T-cell (primary cell): ENCODE data around the gene GTPBP1. TPM values are rescaled to one million over a fixed set of nuclear protein-coding genes. Genes with fewer than 3 reads are reported as not detected.

ENCODE experiments used
- ATAC-seq, 4 experiments: fragments of 200-7000 bp in 3 of 4; fragments of 150-1000 bp in 1 of 4; cut with Tn5 transposase; replicated peaks in 1 of 4; 1 replicate in 3 of 4; 2 replicates in 1 of 4; pipeline ENCODE4 v1.10.0; 2021; ENCODE audit warnings: moderate library complexity in 3 of 4, mild to moderate bottlenecking in 2 of 4, moderate number of reproducible peaks in 1 of 4
- CTCF ChIA-PET, 2 donors: fragments of 300-600 bp; sonication (Branson Sonifier 250); formaldehyde crosslinking; loops; one replicate each; lab custom pipeline; 2022; ENCODE audit warnings: antibody characterized with exemption in 2 of 2; lab: Charles Lee
- POLR2A ChIA-PET, 2 donors: fragments of 300-600 bp; sonication (Branson Sonifier 250); formaldehyde crosslinking; loops; one replicate each; lab custom pipeline; 2022; ENCODE audit warnings: antibody characterized with exemption in 2 of 2; lab: Charles Lee
- DNase-seq, 35 experiments: peaks; one replicate each; pipeline versions ENCODE4 v3.0.0 to v3.0.0-alpha.2; 2013 to 2023
- H3K27ac ChIP-seq: one replicate; pipeline ENCODE4 v1.5.1; 2013; ENCODE audit warnings: low read length
- H3K27me3 ChIP-seq, 2 experiments: replicated peaks in 1 of 2; 1 replicate in 1 of 2; 2 replicates in 1 of 2; pipeline versions ENCODE4 v1.6.1 to v1.7.0; 2013; ENCODE audit warnings: low read length in 1 of 2, mixed read lengths in 1 of 2; ENCODE audit not compliant: control insufficient read depth in 2 of 2, insufficient read depth in 2 of 2; ENCODE audit errors: extremely low read depth in 1 of 2
- H3K36me3 ChIP-seq, 2 donors: 1 replicate in 1 of 2; 2 replicates in 1 of 2; pipeline versions ENCODE4 v1.6.1 to v1.7.0; 2013; ENCODE audit warnings: low read length in 1 of 2; ENCODE audit not compliant: control insufficient read depth in 2 of 2, insufficient read depth in 1 of 2; ENCODE audit errors: extremely low read depth in 1 of 2
- H3K4me1 ChIP-seq, 2 experiments: 1 replicate in 1 of 2; 2 replicates in 1 of 2; pipeline versions ENCODE4 v1.6.1 to v1.7.0; 2013; ENCODE audit warnings: low read length in 2 of 2, mixed read lengths in 1 of 2; ENCODE audit not compliant: insufficient read depth in 2 of 2, control insufficient read depth in 1 of 2; ENCODE audit errors: extremely low read depth in 1 of 2
- H3K4me3 ChIP-seq, 2 donors: 1 replicate in 1 of 2; 2 replicates in 1 of 2; pipeline versions ENCODE4 v1.5.1 to v1.7.0; 2013; ENCODE audit warnings: mild to moderate bottlenecking in 2 of 2, low read length in 1 of 2, moderate library complexity in 1 of 2; ENCODE audit not compliant: control insufficient read depth in 1 of 2; ENCODE audit errors: extremely low read depth in 1 of 2
- H3K9me3 ChIP-seq: 2 replicates; pipeline ENCODE4 v1.7.0; 2013
- H3K27ac Mint-ChIP-seq, 2 donors: one replicate each; pipeline ENCODE4 v1.8.0; 2020 to 2021; ENCODE audit warnings: mild to moderate bottlenecking in 2 of 2, mixed read lengths in 2 of 2
- H3K27me3 Mint-ChIP-seq, 2 donors: one replicate each; pipeline ENCODE4 v1.8.0; 2021 to 2022; ENCODE audit warnings: mixed read lengths in 2 of 2
- H3K36me3 Mint-ChIP-seq: one replicate; pipeline ENCODE4 v1.8.0; 2021; ENCODE audit warnings: mixed read lengths
- H3K4me1 Mint-ChIP-seq, 3 donors: one replicate each; pipeline ENCODE4 v1.8.0; 2020 to 2022; ENCODE audit warnings: mixed read lengths in 3 of 3, mild to moderate bottlenecking in 1 of 3
- H3K4me3 Mint-ChIP-seq, 3 donors: one replicate each; pipeline ENCODE4 v1.8.0; 2020 to 2022; ENCODE audit warnings: mild to moderate bottlenecking in 3 of 3, mixed read lengths in 3 of 3, moderate library complexity in 3 of 3
- H3K9me3 Mint-ChIP-seq, 3 donors: one replicate each; pipeline ENCODE4 v1.8.0; 2020 to 2022; ENCODE audit warnings: mixed read lengths in 3 of 3
- WGBS: methylation state at CpG from one replicate; pipeline ENCODE4 v1.1.5; 2013; ENCODE audit warnings: missing lambda C conversion rate; ENCODE audit not compliant: insufficient coverage; 5-methylcytosine and 5-hydroxymethylcytosine counted together
- total RNA-seq, 35 experiments: library from RNA in 6 of 35; stranded (reverse) in 6 of 35; fragments of 120-200 nt in 1 of 35; gene quantifications; one replicate each; pipeline versions ENCODE4 v1.2.1 to v1.2.4 and lab custom pipeline; 2013 to 2026

The GTPBP1 gene
- total RNA-seq, 5 donors from 2014 or later (not counting 1 experiment from before 2014, with no cell fraction given): 79.1 to 229 (median 83.3) TPM

GRCh38 chr22:38742176-38742942, 36.6 kb downstream of the GTPBP1 start:
- H3K9me3 Mint-ChIP-seq: no peaks in the 10 kb centered on the region
- 88% methylated on average over 21 of the region's 25 CpGs for WGBS
- Histone ChIP-seq H3K4me3 (no peak overlapping the region), H3K27ac (peak overlapping the region; percentile 31), H3K27me3 (no peaks in the 10 kb centered on the region), H3K4me1 (peaks cover 0 to 76% of the 10 kb centered on the region in 2 experiments), H3K36me3 (peaks cover 55 to 99% of the 10 kb centered on the region in 2 donors), H3K9me3 (no peaks in the 10 kb centered on the region)
- peaks cover 56% of the 10 kb centered on the region for H3K36me3 Mint-ChIP-seq
- no peak overlapping the region for H3K4me3 Mint-ChIP-seq
- H3K27me3 Mint-ChIP-seq: no peaks in the 10 kb centered on the region
- peak overlapping the region; percentile 48 to 55 for H3K27ac Mint-ChIP-seq
- POLR2A ChIA-PET: interaction anchor here in 1 of 2 donors (0.6 kb wide), 1 partner anchor 39 kb away, joined by 7 read pairs; no protein-coding TSS in a partner anchor
- H3K4me1 Mint-ChIP-seq: peaks cover 20 to 61% (median 54%) of the 10 kb centered on the region in 3 donors
- CTCF ChIA-PET: interaction anchor here in 1 of 2 donors (0.6 kb wide), 1 partner anchor 17 kb away, joined by 3 read pairs; no protein-coding TSS in a partner anchor
- ATAC-seq (no peak), DNase-seq (no peak)

GRCh38 chr22:38744981-38745380, 39.2 kb downstream of the GTPBP1 start:
- DNase-seq (no peak), ATAC-seq (no peak)
- 100% methylated on average over 3 of the region's 6 CpGs for whole genome bisulfite sequencing
- peaks cover 58% of the 10 kb centered on the region for H3K36me3 Mint-ChIP-seq
- no peaks in the 10 kb centered on the region for H3K27me3 Mint-ChIP-seq
- H3K27me3 ChIP-seq: no peaks in the 10 kb centered on the region
- no peaks in the 10 kb centered on the region for H3K9me3 ChIP-seq
- H3K27ac ChIP-seq: peak overlapping the region; percentile 18
- H3K4me3 Mint-ChIP-seq: no peak overlapping the region
- H3K27ac Mint-ChIP-seq: peak overlapping the region; percentile 77 to 78
- no peaks in the 10 kb centered on the region for H3K9me3 Mint-ChIP-seq
- H3K4me3 ChIP-seq: no peak overlapping the region
- ChIA-PET POLR2A (no interaction called here), CTCF (interaction anchor here in 1 of 2 donors (1.1 kb wide), 1 partner anchor 20 kb away, joined by 4 read pairs; no protein-coding TSS in a partner anchor)
- peaks cover 22 to 60% (median 57%) of the 10 kb centered on the region in 3 donors for H3K4me1 Mint-ChIP-seq
- peaks cover 42 to 97% of the 10 kb centered on the region in 2 donors for H3K36me3 ChIP-seq
- peaks cover 0 to 73% of the 10 kb centered on the region in 2 experiments for H3K4me1 ChIP-seq

- Histone ChIP-seq H3K9me3 (no peaks in the 10 kb centered on the region), H3K27ac (peak overlapping the region; percentile 5), H3K4me1 (peaks cover 3 to 73% of the 10 kb centered on the region in 2 experiments), H3K36me3 (peaks cover 38 to 97% of the 10 kb centered on the region in 2 donors), H3K27me3 (no peaks in the 10 kb centered on the region), H3K4me3 (peak overlapping the region in 1 of 2 donors; percentile 12)
- 94% methylated on average over 8 of the region's 14 CpGs for WGBS
- ATAC-seq (no peak), DNase-seq (no peak)
- Mint-ChIP-seq H3K4me1 (peaks cover 30 to 65% (median 59%) of the 10 kb centered on the region in 3 donors), H3K4me3 (no peak overlapping the region), H3K27ac (peak overlapping the region; percentile 77 to 78), H3K36me3 (peaks cover 58% of the 10 kb centered on the region), H3K27me3 (no peaks in the 10 kb centered on the region), H3K9me3 (no peaks in the 10 kb centered on the region)
- ChIA-PET CTCF (interaction anchor here in 1 of 2 donors (0.5 to 1.1 kb wide), 2 partner anchors 21 to 947 kb away, joined by 3 to 4 read pairs; no protein-coding TSS in a partner anchor), POLR2A (no interaction called here)
Observed at GRCh38 chr22:38745676-38746460, 40.1 kb downstream of the GTPBP1 start.

- Mint-ChIP-seq H3K27ac (peak overlapping the region; percentile 89 to 100), H3K4me1 (peaks cover 52 to 72% (median 65%) of the 10 kb centered on the region in 3 donors), H3K9me3 (no peaks in the 10 kb centered on the region), H3K27me3 (no peaks in the 10 kb centered on the region), H3K36me3 (peaks cover 60% of the 10 kb centered on the region), H3K4me3 (no peak overlapping the region)
- WGBS: 91% methylated on average over 10 of the region's 14 CpGs
- DNase-seq (no peak), ATAC-seq (no peak)
- ChIA-PET POLR2A (interaction anchor here in 1 of 2 donors (0.7 kb wide), 1 partner anchor 29 kb away, joined by 6 read pairs; no protein-coding TSS in a partner anchor), CTCF (interaction anchor here in 1 of 2 donors (0.6 kb wide), 1 partner anchor 408 kb away, joined by 4 read pairs; no protein-coding TSS in a partner anchor)
- no peaks in the 10 kb centered on the region for H3K9me3 ChIP-seq
- H3K4me3 ChIP-seq: no peak overlapping the region
- H3K27me3 ChIP-seq: no peaks in the 10 kb centered on the region
- H3K27ac ChIP-seq: peak overlapping the region; percentile 81
- H3K4me1 ChIP-seq: peaks cover 17 to 77% of the 10 kb centered on the region in 2 experiments
- H3K36me3 ChIP-seq: peaks cover 39 to 96% of the 10 kb centered on the region in 2 donors
Observed at GRCh38 chr22:38748487-38749136, 42.9 kb downstream of the GTPBP1 start.

GRCh38 chr22:38750104-38750503, 44.4 kb downstream of the GTPBP1 start:
- POLR2A ChIA-PET: interaction anchor here in 1 of 2 donors (0.6 kb wide), 1 partner anchor 539 kb away, joined by 8 read pairs; no protein-coding TSS in a partner anchor
- peaks cover 65% of the 10 kb centered on the region for H3K36me3 Mint-ChIP-seq

More at GRCh38 chr22:38750104-38750503, 44.4 kb downstream of the GTPBP1 start:
- Mint-ChIP-seq H3K27ac (peak overlapping the region; percentile 89 to 100), H3K4me3 (peak overlapping the region in 2 of 3 donors; percentile 41 to 91), H3K27me3 (no peaks in the 10 kb centered on the region), H3K4me1 (peaks cover 52 to 70% (median 66%) of the 10 kb centered on the region in 3 donors), H3K9me3 (no peaks in the 10 kb centered on the region)
- Histone ChIP-seq H3K36me3 (peaks cover 34 to 85% of the 10 kb centered on the region in 2 donors), H3K4me1 (peaks cover 22 to 80% of the 10 kb centered on the region in 2 experiments), H3K27me3 (no peaks in the 10 kb centered on the region), H3K4me3 (no peak overlapping the region), H3K9me3 (no peaks in the 10 kb centered on the region), H3K27ac (peak overlapping the region; percentile 81)
- no peak for ATAC-seq
- no peak for DNase-seq
- CTCF ChIA-PET: no interaction called here
- 98% methylated on average over 9 of the region's 14 CpGs for WGBS
